Natural killer cell (primary cell): ENCODE data around the gene RMI2. TPM values are rescaled to one million over a fixed set of nuclear protein-coding genes. Genes with fewer than 3 reads are reported as not detected.

ENCODE experiments used
- ATAC-seq, 3 donors: fragments of 150-1000 bp in 2 of 3; fragments of 200-7000 bp in 1 of 3; cut with Tn5 transposase; 1 replicate in 1 of 3; 2 replicates in 2 of 3; pipeline ENCODE4 v1.10.0; 2021; ENCODE audit warnings: mild to moderate bottlenecking in 2 of 3, moderate library complexity in 2 of 3
- DNase-seq, 2 donors: peaks; one replicate each; pipeline versions ENCODE4 v3.0.0 to v3.0.0-alpha.2; 2013 to 2021; ENCODE audit warnings: mixed read lengths in 1 of 2
- H3K27ac ChIP-seq: one replicate; pipeline ENCODE4 v1.5.1; 2013; ENCODE audit warnings: mild to moderate bottlenecking, low read length
- H3K27me3 ChIP-seq: one replicate; pipeline ENCODE4 v1.6.1; 2013; ENCODE audit warnings: low read length; ENCODE audit not compliant: control insufficient read depth, insufficient read depth
- H3K36me3 ChIP-seq: one replicate; pipeline ENCODE4 v1.6.1; 2013; ENCODE audit warnings: low read length; ENCODE audit not compliant: control insufficient read depth, insufficient read depth
- H3K4me1 ChIP-seq: one replicate; pipeline ENCODE4 v1.6.1; 2013; ENCODE audit warnings: low read length; ENCODE audit not compliant: control insufficient read depth, insufficient read depth
- H3K4me3 ChIP-seq: one replicate; pipeline ENCODE4 v1.5.1; 2013; ENCODE audit warnings: low read length
- H3K9me3 ChIP-seq: one replicate; pipeline ENCODE4 v1.6.1; 2013; ENCODE audit warnings: low read length; ENCODE audit not compliant: control insufficient read depth, insufficient read depth
- H3K27ac Mint-ChIP-seq, 2 donors: one replicate each; pipeline ENCODE4 v1.8.0; 2022; ENCODE audit warnings: mild to moderate bottlenecking in 2 of 2, mixed read lengths in 2 of 2, moderate library complexity in 1 of 2
- H3K27me3 Mint-ChIP-seq, 2 donors: one replicate each; pipeline ENCODE4 v1.8.0; 2022; ENCODE audit warnings: low read depth in 2 of 2, mixed read lengths in 2 of 2
- H3K36me3 Mint-ChIP-seq: one replicate; pipeline ENCODE4 v1.8.0; 2022; ENCODE audit warnings: mixed read lengths
- H3K4me1 Mint-ChIP-seq, 2 donors: one replicate each; pipeline ENCODE4 v1.8.0; 2022; ENCODE audit warnings: mixed read lengths in 2 of 2
- H3K4me3 Mint-ChIP-seq: one replicate; pipeline ENCODE4 v1.8.0; 2022; ENCODE audit warnings: mild to moderate bottlenecking, moderate library complexity, mixed read lengths
- H3K9me3 Mint-ChIP-seq, 2 donors: one replicate each; pipeline ENCODE4 v1.8.0; 2022; ENCODE audit warnings: mixed read lengths in 2 of 2
- CTCF ChIP-seq: fragments of 200-600 bp; IDR thresholded peaks from one replicate; pipeline ENCODE4 v1.8.0; 2022; ENCODE audit warnings: antibody characterized with exemption
- WGBS: methylation state at CpG from one replicate; pipeline ENCODE4 v1.1.7; 2013; ENCODE audit warnings: missing lambda C conversion rate; ENCODE audit not compliant: insufficient coverage; 5-methylcytosine and 5-hydroxymethylcytosine counted together
- intact Hi-C: fragments of 100-400 bp; cut with micrococcal nuclease; formaldehyde crosslinking; loops from one replicate; pipeline ENCODE4 v1.14.2; 2022
- total RNA-seq, 4 donors: library from RNA; stranded (reverse); fragments of 120-200 nt in 1 of 4; gene quantifications; one replicate each; pipeline versions ENCODE4 v1.2.3 to v1.2.4, GENCODE V29; 2013 to 2022

RMI2 gene
- total RNA-seq, 3 donors from 2014 or later (not counting 1 experiment from before 2014, with no cell fraction given) = 0.83 to 1.1 (median 0.93) TPM

GRCh38 chr16:11384956-11385586, 39.8 kb downstream of the RMI2 start:
- no peak overlapping the region for H3K4me3 Mint-ChIP-seq
- H3K36me3 Mint-ChIP-seq = no peaks in the 10 kb centered on the region
- TF ChIP-seq CTCF = no peak
- H3K4me3 ChIP-seq = no peak overlapping the region
- no peak overlapping the region for H3K27ac Mint-ChIP-seq
- intact Hi-C loops = no loop called here
- 88% methylated on average over 20 of the region's 20 CpGs for WGBS
- H3K27me3 ChIP-seq = no peaks in the 10 kb centered on the region
- no peak overlapping the region for H3K27ac ChIP-seq
- DNase-seq = no peak
- ATAC-seq = no peak
- no peaks in the 10 kb centered on the region for H3K9me3 ChIP-seq
- H3K27me3 Mint-ChIP-seq = no peaks in the 10 kb centered on the region
- H3K4me1 ChIP-seq = no peaks in the 10 kb centered on the region
- H3K9me3 Mint-ChIP-seq = no peaks in the 10 kb centered on the region
- no peaks in the 10 kb centered on the region for H3K4me1 Mint-ChIP-seq
- no peaks in the 10 kb centered on the region for H3K36me3 ChIP-seq

GRCh38 chr16:11386054-11386680, 40.9 kb downstream of the RMI2 start:
- no peak overlapping the region for H3K4me3 Mint-ChIP-seq
- no peaks in the 10 kb centered on the region for H3K27me3 ChIP-seq
- TF ChIP-seq CTCF = no peak
- H3K4me1 ChIP-seq = no peaks in the 10 kb centered on the region
- H3K36me3 ChIP-seq = no peaks in the 10 kb centered on the region
- no peaks in the 10 kb centered on the region for H3K4me1 Mint-ChIP-seq
- whole genome bisulfite sequencing = 83% methylated on average over 12 of the region's 12 CpGs
- H3K4me3 ChIP-seq = no peak overlapping the region
- DNase-seq = no peak
- no peaks in the 10 kb centered on the region for H3K36me3 Mint-ChIP-seq
- H3K9me3 ChIP-seq = no peaks in the 10 kb centered on the region
- no peak overlapping the region for H3K27ac Mint-ChIP-seq
- ATAC-seq = no peak
- peaks cover 0 to 3% of the 10 kb centered on the region in 2 donors for H3K27me3 Mint-ChIP-seq
- no peaks in the 10 kb centered on the region for H3K9me3 Mint-ChIP-seq
- no peak overlapping the region for H3K27ac ChIP-seq
- intact Hi-C loops = no loop called here

GRCh38 chr16:11386791-11387546, 41.7 kb downstream of the RMI2 start:
- H3K36me3 ChIP-seq = no peaks in the 10 kb centered on the region
- H3K4me3 Mint-ChIP-seq = no peak overlapping the region

More at GRCh38 chr16:11386791-11387546, 41.7 kb downstream of the RMI2 start:
- Histone ChIP-seq H3K4me3 (no peak overlapping the region), H3K27me3 (no peaks in the 10 kb centered on the region), H3K4me1 (no peaks in the 10 kb centered on the region), H3K9me3 (no peaks in the 10 kb centered on the region), H3K27ac (no peak overlapping the region)
- H3K4me1 Mint-ChIP-seq = no peaks in the 10 kb centered on the region
- intact Hi-C loops = no loop called here
- ATAC-seq (peak in 1 of 3 donors; percentile 41), DNase-seq (no peak)
- no peak overlapping the region for H3K27ac Mint-ChIP-seq
- no peaks in the 10 kb centered on the region for H3K9me3 Mint-ChIP-seq
- 59% methylated on average over 22 of the region's 22 CpGs for WGBS
- H3K36me3 Mint-ChIP-seq = no peaks in the 10 kb centered on the region
- peaks cover 0 to 5% of the 10 kb centered on the region in 2 donors for H3K27me3 Mint-ChIP-seq
- no peak for TF ChIP-seq CTCF
